LNCAP (cell line): ENCODE measurements around the gene TREML1.

Source experiments
- CTCF ChIP-seq: fragments of 450-650 bp; IDR thresholded peaks from 2 replicates; pipeline ENCODE4 v1.5.1; 2017; ENCODE audit warnings: mild to moderate bottlenecking

TREML1 gene

GRCh38 chr6:41194386-41194785, 40.2 kb upstream of the TREML1 start:
- TF ChIP-seq CTCF: no peak

GRCh38 chr6:41193884-41194283, 39.7 kb upstream of the TREML1 start:
- no peak for TF ChIP-seq CTCF

GRCh38 chr6:41193171-41193734, 39.1 kb upstream of the TREML1 start:
- no peak for TF ChIP-seq CTCF

- TF ChIP-seq CTCF: peak; percentile 56
These were observed 37.4 kb upstream of the TREML1 start for GRCh38 chr6:41191569-41191968.

- TF ChIP-seq CTCF: no peak
These were observed 36.6 kb upstream of the TREML1 start for GRCh38 chr6:41190791-41191190.

GRCh38 chr6:41189967-41190366, 35.8 kb upstream of the TREML1 start:
- no peak for TF ChIP-seq CTCF

- no peak for TF ChIP-seq CTCF
These were observed 34.1 kb upstream of the TREML1 start for GRCh38 chr6:41187924-41188886.
